Measurements from ENCODE around the gene RMI2.

RMI2 gene

GRCh38 chr16:11341371-11341770 is 3.9 kb upstream of the RMI2 start:
- ATAC-seq: no peak
- TF ChIP-seq TOX (CRISPR knock-in tag; IDR thresholded peaks at IDR 0.05; ENCODE audit: borderline replicate concordance) (no peak), CSRNP3 (CRISPR knock-in tag; IDR thresholded peaks at IDR 0.05) (no peak), ZNF70 (CRISPR knock-in tag; IDR thresholded peaks at IDR 0.05) (no peak), ZNF565 (CRISPR knock-in tag; conservative IDR thresholded peaks at IDR 0.05; ENCODE audit: low read depth) (no peak), TSHZ2 (CRISPR knock-in tag; IDR thresholded peaks at IDR 0.05) (no peak), GLIS3 (CRISPR knock-in tag; IDR thresholded peaks at IDR 0.05) (no peak), ZNF8 (CRISPR knock-in tag; IDR thresholded peaks at IDR 0.05) (no peak), PATZ1 (CRISPR knock-in tag; IDR thresholded peaks at IDR 0.05; ENCODE audit: borderline replicate concordance) (no peak), TCF4 (CRISPR knock-in tag; IDR thresholded peaks at IDR 0.05; ENCODE audit: borderline replicate concordance) (no peak), BACH2 (CRISPR knock-in tag; IDR thresholded peaks at IDR 0.05; ENCODE audit: borderline replicate concordance) (no peak)

DNA sequence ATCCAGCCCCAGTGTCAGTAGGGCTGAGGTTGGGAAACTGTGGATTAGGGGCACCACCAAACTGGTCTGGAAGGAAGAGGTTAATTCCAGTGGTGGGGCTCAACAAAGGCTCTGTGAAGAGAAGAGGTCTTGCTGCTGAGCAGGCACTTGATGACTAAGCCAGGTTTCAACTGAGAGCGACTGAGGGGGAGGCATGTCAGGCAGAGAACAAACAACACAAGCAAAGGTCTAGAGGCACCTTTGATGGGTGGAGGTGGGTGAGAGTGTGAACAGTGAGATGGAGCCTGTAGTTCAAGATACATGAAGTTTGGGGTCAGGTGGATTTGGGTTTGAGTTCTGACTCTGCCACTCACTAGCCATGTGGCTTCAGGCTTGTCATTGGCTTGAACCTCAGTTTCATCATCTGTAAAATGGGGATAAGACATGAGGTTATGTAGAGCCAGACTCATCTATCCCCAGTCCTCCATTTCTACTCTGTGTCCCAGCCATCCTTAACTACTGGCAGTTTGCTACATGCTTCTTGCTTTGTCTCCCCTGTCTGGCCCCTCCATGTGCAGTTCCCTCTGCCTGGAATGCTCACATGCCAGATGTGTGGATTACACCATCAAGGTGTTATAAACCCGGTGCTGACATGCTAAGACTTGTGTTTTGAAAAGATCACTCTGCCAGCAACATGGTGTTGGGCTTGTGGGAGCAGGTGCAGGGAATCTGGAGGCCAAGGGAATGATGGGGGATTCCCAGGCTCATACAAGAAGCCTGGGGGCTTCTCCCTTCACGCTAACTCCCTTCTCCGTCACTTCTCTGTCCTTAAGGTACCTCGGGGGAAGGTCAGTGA is 3.0 kb upstream of the RMI2 start:
- ATAC-seq: no peak
- TF ChIP-seq ZFP3 (CRISPR knock-in tag; IDR thresholded peaks at IDR 0.05): no peak
- no peak for TF ChIP-seq GLIS3 (CRISPR knock-in tag; IDR thresholded peaks at IDR 0.05)
- TF ChIP-seq CSDC2 (CRISPR knock-in tag; IDR thresholded peaks at IDR 0.05): no peak
- no peak for TF ChIP-seq ZFP30 (CRISPR knock-in tag; IDR thresholded peaks at IDR 0.05)
- TF ChIP-seq BACH2 (CRISPR knock-in tag; IDR thresholded peaks at IDR 0.05; ENCODE audit: borderline replicate concordance): no peak
- TF ChIP-seq PPARA (CRISPR knock-in tag; IDR thresholded peaks at IDR 0.05; ENCODE audit: borderline replicate concordance): no peak
- no peak for TF ChIP-seq TSHZ2 (CRISPR knock-in tag; IDR thresholded peaks at IDR 0.05)
- TF ChIP-seq ARNTL (CRISPR knock-in tag; IDR thresholded peaks at IDR 0.05; ENCODE audit: borderline replicate concordance, low read depth): no peak
- TF ChIP-seq ZNF70 (CRISPR knock-in tag; IDR thresholded peaks at IDR 0.05): no peak
- no peak for TF ChIP-seq ZNF8 (CRISPR knock-in tag; IDR thresholded peaks at IDR 0.05)
- TF ChIP-seq POU6F1 (CRISPR knock-in tag; IDR thresholded peaks at IDR 0.05; ENCODE audit: borderline replicate concordance, low read depth): no peak
- TF ChIP-seq TCF4 (CRISPR knock-in tag; IDR thresholded peaks at IDR 0.05; ENCODE audit: borderline replicate concordance): no peak
- no peak for TF ChIP-seq PATZ1 (CRISPR knock-in tag; IDR thresholded peaks at IDR 0.05; ENCODE audit: borderline replicate concordance)
- no peak for TF ChIP-seq ZNF565 (CRISPR knock-in tag; conservative IDR thresholded peaks at IDR 0.05; ENCODE audit: low read depth)
- no peak for TF ChIP-seq CREB5 (CRISPR knock-in tag; IDR thresholded peaks at IDR 0.05; ENCODE audit: low read depth)
- no peak for TF ChIP-seq ESRRG (CRISPR knock-in tag; IDR thresholded peaks at IDR 0.05)
- TF ChIP-seq ZC3H10 (CRISPR knock-in tag; IDR thresholded peaks at IDR 0.05): no peak
- no peak for TF ChIP-seq RARB (CRISPR knock-in tag; IDR thresholded peaks at IDR 0.05)
- TF ChIP-seq TOX (CRISPR knock-in tag; IDR thresholded peaks at IDR 0.05; ENCODE audit: borderline replicate concordance): no peak

All from SK-N-SH treated with all-trans-retinoic acid at 6 μM for 48 hours (cell line).